IMR-90 (cell line): ENCODE measurements around the gene CNIH2. TPM values are rescaled to one million over a fixed set of nuclear protein-coding genes. Genes with fewer than 3 reads are reported as not detected.

Experiments
- ATAC-seq: fragments of 200-7000 bp; cut with Tn5 transposase; 2 replicates; pipeline ENCODE4 v1.9.1; 2020; ENCODE audit warnings: low read depth, mild to moderate bottlenecking, moderate library complexity
- BruUV-seq: library from RNA; stranded (reverse); fragments of 400-500 nt; replicated peaks from 2 replicates; lab custom pipeline; 2021; lab: Mats Ljungman, UMichigan
- CTCF ChIA-PET: fragments of 300-600 bp; formaldehyde crosslinking; extraction: SDS; loops from one replicate; lab custom pipeline; 2021; ENCODE audit warnings: antibody characterized with exemption; lab: Yijun Ruan, JAX
- POLR2A ChIA-PET: fragments of 300-600 bp; sonication (Branson Sonifier 250); formaldehyde crosslinking; loops from one replicate; lab custom pipeline; 2022; ENCODE audit warnings: antibody characterized with exemption; ENCODE audit not compliant: unreplicated experiment; lab: Charles Lee
- DNase-seq: peaks from one replicate; pipeline ENCODE4 v3.0.0; 2013
- H2AFZ ChIP-seq: replicated peaks from 2 replicates; pipeline ENCODE3; 2013; ENCODE audit warnings: low read length, mild to moderate bottlenecking; ENCODE audit not compliant: poor library complexity
- H2AK5ac ChIP-seq: 2 replicates; pipeline ENCODE4 v1.6.1; 2013; ENCODE audit warnings: low read depth, low read length, inconsistent platforms
- H2AK9ac ChIP-seq: replicated peaks from 2 replicates; pipeline ENCODE3; 2013; ENCODE audit warnings: mild to moderate bottlenecking, low read depth, low read length, moderate library complexity; ENCODE audit not compliant: poor library complexity
- H2BK120ac ChIP-seq: 2 replicates; pipeline ENCODE4 v1.6.1; 2013; ENCODE audit warnings: low read depth, low read length, inconsistent platforms
- H2BK15ac ChIP-seq: 3 replicates; pipeline ENCODE4 v1.6.1; 2013; ENCODE audit warnings: low read depth, low read length, inconsistent platforms
- H2BK20ac ChIP-seq: 2 replicates; pipeline ENCODE4 v1.6.1; 2013; ENCODE audit warnings: low read depth, mild to moderate bottlenecking, inconsistent platforms, low read length, moderate library complexity
- H2BK5ac ChIP-seq: 2 replicates; pipeline ENCODE4 v1.6.1; 2013; ENCODE audit warnings: mild to moderate bottlenecking, low read depth, low read length, inconsistent platforms; ENCODE audit not compliant: poor library complexity, severe bottlenecking
- H3K14ac ChIP-seq: replicated peaks from 2 replicates; pipeline ENCODE4 v1.6.1; 2013; ENCODE audit warnings: low read depth, low read length, inconsistent platforms
- H3K18ac ChIP-seq: 2 replicates; pipeline ENCODE4 v1.6.1; 2013; ENCODE audit warnings: low read depth, low read length, control low read depth
- H3K23ac ChIP-seq: 2 replicates; pipeline ENCODE4 v1.6.1; 2013; ENCODE audit warnings: low read depth, low read length, inconsistent platforms
- H3K27ac ChIP-seq: 2 replicates; pipeline ENCODE4 v1.5.1; 2013; ENCODE audit warnings: mild to moderate bottlenecking, control low read depth, low read length; ENCODE audit not compliant: insufficient read depth
- H3K27me3 ChIP-seq: 2 replicates; pipeline ENCODE4 v1.6.1; 2013; ENCODE audit warnings: low read length; ENCODE audit not compliant: control insufficient read depth, insufficient read depth
- H3K36me3 ChIP-seq: 2 replicates; pipeline ENCODE4 v1.6.1; 2013; ENCODE audit warnings: low read length, mixed read lengths; ENCODE audit not compliant: control insufficient read depth, insufficient read depth
- H3K4ac ChIP-seq: 2 replicates; pipeline ENCODE4 v1.6.1; 2013; ENCODE audit warnings: low read depth, low read length, inconsistent platforms
- H3K4me1 ChIP-seq: 2 replicates; pipeline ENCODE4 v1.6.1; 2013; ENCODE audit warnings: low read length, mixed read lengths; ENCODE audit not compliant: control insufficient read depth, insufficient read depth
- H3K4me2 ChIP-seq: 2 replicates; pipeline ENCODE4 v1.6.1; 2013; ENCODE audit warnings: low read depth, mild to moderate bottlenecking, control low read depth, low read length, moderate library complexity
- H3K4me3 ChIP-seq: 2 replicates; pipeline ENCODE4 v1.5.1; 2013; ENCODE audit warnings: low read depth, mild to moderate bottlenecking, control low read depth, low read length, moderate library complexity; ENCODE audit not compliant: insufficient read depth
- H3K56ac ChIP-seq: 2 replicates; pipeline ENCODE4 v1.6.1; 2013; ENCODE audit warnings: low read length, inconsistent platforms; ENCODE audit not compliant: insufficient read depth; ENCODE audit errors: extremely low read depth
- H3K79me1 ChIP-seq, 2 experiments: 2 replicates each; pipeline ENCODE4 v1.6.1; 2013; ENCODE audit warnings: low read length in 2 of 2, inconsistent platforms in 1 of 2, low read depth in 1 of 2
- H3K9ac ChIP-seq: 2 replicates; pipeline ENCODE4 v1.6.1; 2013; ENCODE audit warnings: low read depth, low read length, control low read depth
- H3K9me1 ChIP-seq: 2 replicates; pipeline ENCODE4 v1.6.1; 2013; ENCODE audit warnings: low read length, inconsistent platforms; ENCODE audit not compliant: insufficient read depth
- H3K9me3 ChIP-seq: 2 replicates; pipeline ENCODE4 v1.6.1; 2013; ENCODE audit warnings: low read length; ENCODE audit not compliant: control insufficient read depth, insufficient read depth
- H4K20me1 ChIP-seq: 2 replicates; pipeline ENCODE4 v1.6.1; 2013; ENCODE audit warnings: low read length, inconsistent platforms; ENCODE audit not compliant: insufficient read depth
- H4K5ac ChIP-seq: 2 replicates; pipeline ENCODE4 v1.6.1; 2013; ENCODE audit warnings: mild to moderate bottlenecking, low read depth, low read length, control low read depth
- H4K8ac ChIP-seq, 2 experiments: 2 replicates each; pipeline ENCODE4 v1.6.1; 2013; ENCODE audit warnings: low read depth in 2 of 2, low read length in 2 of 2, control low read depth in 1 of 2, inconsistent platforms in 1 of 2
- H4K91ac ChIP-seq: 2 replicates; pipeline ENCODE4 v1.6.1; 2013; ENCODE audit warnings: low read depth, low read length, inconsistent platforms; ENCODE audit not compliant: insufficient read depth
- BHLHE40 ChIP-seq: fragments of 150-350 bp; IDR thresholded peaks from 2 replicates; pipeline ENCODE4 v1.6.1; 2016; ENCODE audit warnings: mild to moderate bottlenecking, low read depth, low read length
- CEBPB ChIP-seq: IDR thresholded peaks from 2 replicates; pipeline ENCODE4 v1.6.1; 2012; ENCODE audit warnings: low read depth, low read length, improper control_type of control experiment
- CHD1 ChIP-seq: IDR thresholded peaks from 2 replicates; pipeline ENCODE4 v1.6.1; 2012; ENCODE audit warnings: low read depth, low read length, improper control_type of control experiment
- CTCF ChIP-seq: conservative IDR thresholded peaks from 2 replicates; pipeline ENCODE4 v1.5.1; 2012; ENCODE audit warnings: mild to moderate bottlenecking, low read depth, low read length, improper control_type of control experiment
- ELK1 ChIP-seq: fragments of 150-350 bp; IDR thresholded peaks from 2 replicates; pipeline ENCODE4 v1.6.1; 2016; ENCODE audit warnings: low read depth, mild to moderate bottlenecking, low read length, moderate library complexity, borderline replicate concordance
- FOS ChIP-seq: fragments of 150-350 bp; IDR thresholded peaks from 2 replicates; pipeline ENCODE4 v1.6.1; 2016; ENCODE audit warnings: low read depth, low read length
- MAFK ChIP-seq: IDR thresholded peaks from 2 replicates; pipeline ENCODE4 v1.6.1; 2012; ENCODE audit warnings: low read depth, low read length, improper control_type of control experiment
- MAZ ChIP-seq: IDR thresholded peaks from 2 replicates; pipeline ENCODE4 v1.6.1; 2012; ENCODE audit warnings: low read depth, mild to moderate bottlenecking, low read length, improper control_type of control experiment, moderate library complexity, borderline replicate concordance
- MXI1 ChIP-seq: IDR thresholded peaks from 2 replicates; pipeline ENCODE4 v1.6.1; 2012; ENCODE audit warnings: low read depth, mild to moderate bottlenecking, low read length, moderate library complexity, borderline replicate concordance
- NFE2L2 ChIP-seq: fragments of 150-350 bp; IDR thresholded peaks from 2 replicates; pipeline ENCODE4 v1.6.1; 2016; ENCODE audit warnings: low read depth, mild to moderate bottlenecking, low read length
- POLR2A ChIP-seq: IDR thresholded peaks from 2 replicates; pipeline ENCODE4 v1.6.1; 2012; ENCODE audit warnings: mild to moderate bottlenecking, low read depth, low read length
- RAD21 ChIP-seq: IDR thresholded peaks from 2 replicates; pipeline ENCODE4 v1.6.1; 2012; ENCODE audit warnings: low read length, improper control_type of control experiment
- RCOR1 ChIP-seq: IDR thresholded peaks from 2 replicates; pipeline ENCODE4 v1.6.1; 2012; ENCODE audit warnings: mild to moderate bottlenecking, low read length, improper control_type of control experiment; ENCODE audit not compliant: insufficient replicate concordance
- RFX5 ChIP-seq: IDR thresholded peaks from 2 replicates; pipeline ENCODE4 v1.8.0; 2012; ENCODE audit warnings: low read depth, mild to moderate bottlenecking, low read length, moderate library complexity
- SMC3 ChIP-seq: fragments of 150-350 bp; IDR thresholded peaks from 2 replicates; pipeline ENCODE4 v1.6.1; 2016; ENCODE audit warnings: low read depth, mild to moderate bottlenecking, antibody characterized with exemption, low read length, moderate library complexity
- USF2 ChIP-seq: fragments of 150-350 bp; IDR thresholded peaks from 2 replicates; pipeline ENCODE4 v1.6.1; 2017; ENCODE audit warnings: mild to moderate bottlenecking, antibody characterized with exemption, low read length, low read depth
- WGBS, 2 experiments: methylation state at CpG; one replicate each; pipeline versions ENCODE4 v1.1.5 to v1.1.7; 2013; ENCODE audit warnings: missing lambda C conversion rate in 2 of 2; ENCODE audit not compliant: insufficient read length in 1 of 2; ENCODE audit errors: extremely low coverage in 2 of 2; 5-methylcytosine and 5-hydroxymethylcytosine counted together
- dilution Hi-C: fragments of 300-500 bp; cut with HindIII; formaldehyde crosslinking; loops from one replicate; pipeline ENCODE4 v1.14.3; 2018; ENCODE audit warnings: low sequenced_read_pairs; ENCODE audit not compliant: unreplicated experiment
- in situ Hi-C: fragments of 300-500 bp; cut with MboI; formaldehyde crosslinking; loops from 3 replicates; pipeline ENCODE4 v1.14.3; 2019; ENCODE audit warnings: low sequenced_read_pairs, inconsistent platforms, mixed read lengths
- intact Hi-C: fragments of 100-400 bp; cut with micrococcal nuclease; formaldehyde crosslinking; loops from 2 replicates; pipeline ENCODE4 v1.10.0; 2022
- polyA plus RNA-seq, 3 experiments: library from polyadenylated mRNA; depleted of rRNA; stranded (reverse); fragments of >200 nt; gene quantifications; 2 replicates each; pipeline ENCODE4 v1.2.3, GENCODE V29; 2012; ENCODE audit warnings: low replicate concordance in 1 of 3
- total RNA-seq: library from RNA; depleted of rRNA; stranded (reverse); fragments of >200 nt; gene quantifications from 2 replicates; pipeline ENCODE4 v1.2.3, GENCODE V29; 2012

CNIH2 gene
- total and polyA plus RNA-seq, 2 of the 4 experiments (the other 2 are of a cell fraction) = 0.54 to 3.4 TPM

GRCh38 chr11:66240781-66241136 lies 37.2 kb upstream of the CNIH2 start:
- Histone ChIP-seq H3K36me3 (peaks cover 58% of the 10 kb centered on the region), H3K79me1 (no peaks in the 10 kb centered on the region), H4K20me1 (no peaks in the 10 kb centered on the region), H2BK20ac (no peak overlapping the region), H2AK5ac (no peak overlapping the region), H3K4me3 (no peak overlapping the region), H3K9ac (no peak overlapping the region), H2BK15ac (no peak overlapping the region), H3K18ac (no peak overlapping the region), H3K4ac (no peak overlapping the region), H3K9me1 (no peaks in the 10 kb centered on the region), H3K9me3 (no peaks in the 10 kb centered on the region), H3K56ac (no peak overlapping the region), H2BK120ac (no peak overlapping the region), H2AFZ (no peak overlapping the region), H3K14ac (no peak overlapping the region), H2AK9ac (no peak overlapping the region), H4K91ac (no peak overlapping the region), H3K4me1 (no peaks in the 10 kb centered on the region), H3K4me2 (no peak overlapping the region), H4K5ac (no peak overlapping the region), H3K23ac (no peak overlapping the region), H3K27me3 (no peaks in the 10 kb centered on the region), H4K8ac (no peak overlapping the region), H2BK5ac (no peak overlapping the region), H3K27ac (no peak overlapping the region)
- dilution Hi-C loops = no loop called here
- POLR2A ChIA-PET = no interaction called here
- CTCF ChIA-PET = interaction anchor here (1.2 kb wide), 1 partner anchor 18 kb away, joined by 4 read pairs; no protein-coding TSS in a partner anchor
- ATAC-seq (no peak), DNase-seq (no peak)
- intact Hi-C loops = no loop called here
- BruUV-seq = no TSS peak
- in situ Hi-C loops = no loop called here
- TF ChIP-seq RFX5 = no peak
- TF ChIP-seq RCOR1 = no peak
- no peak for TF ChIP-seq MAZ
- TF ChIP-seq SMC3 = no peak
- TF ChIP-seq CTCF = no peak
- TF ChIP-seq FOS = no peak
- TF ChIP-seq ELK1 = no peak
- no peak for TF ChIP-seq POLR2A
- TF ChIP-seq BHLHE40 = no peak
- no peak for TF ChIP-seq NFE2L2
- no peak for TF ChIP-seq RAD21
- TF ChIP-seq MXI1 = no peak
- no peak for TF ChIP-seq MAFK
- no peak for TF ChIP-seq CHD1
- no peak for TF ChIP-seq CEBPB
- no peak for TF ChIP-seq USF2
- no CpG with 5 or more reads among the region's 9 CpGs for WGBS, 2 experiments
